HG02943 (cell line): ENCODE data around the gene SPC25.
A peak's percentile ranks its signal among the peaks of the same experiment; 100 is the strongest.
"Not testable (repeated sequence)": the region's sequence is repeated elsewhere in the genome, so short reads cannot be mapped to it uniquely, and the experiment has no call there.

Experiments
- ATAC-seq: cut with Tn5 transposase; IDR thresholded peaks from one replicate; pipeline ENCODE4 v1.9.1; 2021; ENCODE audit warnings: mild to moderate bottlenecking, low read depth, moderate library complexity; ENCODE audit not compliant: unreplicated experiment

The SPC25 gene, protein sequence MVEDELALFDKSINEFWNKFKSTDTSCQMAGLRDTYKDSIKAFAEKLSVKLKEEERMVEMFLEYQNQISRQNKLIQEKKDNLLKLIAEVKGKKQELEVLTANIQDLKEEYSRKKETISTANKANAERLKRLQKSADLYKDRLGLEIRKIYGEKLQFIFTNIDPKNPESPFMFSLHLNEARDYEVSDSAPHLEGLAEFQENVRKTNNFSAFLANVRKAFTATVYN

DNA sequence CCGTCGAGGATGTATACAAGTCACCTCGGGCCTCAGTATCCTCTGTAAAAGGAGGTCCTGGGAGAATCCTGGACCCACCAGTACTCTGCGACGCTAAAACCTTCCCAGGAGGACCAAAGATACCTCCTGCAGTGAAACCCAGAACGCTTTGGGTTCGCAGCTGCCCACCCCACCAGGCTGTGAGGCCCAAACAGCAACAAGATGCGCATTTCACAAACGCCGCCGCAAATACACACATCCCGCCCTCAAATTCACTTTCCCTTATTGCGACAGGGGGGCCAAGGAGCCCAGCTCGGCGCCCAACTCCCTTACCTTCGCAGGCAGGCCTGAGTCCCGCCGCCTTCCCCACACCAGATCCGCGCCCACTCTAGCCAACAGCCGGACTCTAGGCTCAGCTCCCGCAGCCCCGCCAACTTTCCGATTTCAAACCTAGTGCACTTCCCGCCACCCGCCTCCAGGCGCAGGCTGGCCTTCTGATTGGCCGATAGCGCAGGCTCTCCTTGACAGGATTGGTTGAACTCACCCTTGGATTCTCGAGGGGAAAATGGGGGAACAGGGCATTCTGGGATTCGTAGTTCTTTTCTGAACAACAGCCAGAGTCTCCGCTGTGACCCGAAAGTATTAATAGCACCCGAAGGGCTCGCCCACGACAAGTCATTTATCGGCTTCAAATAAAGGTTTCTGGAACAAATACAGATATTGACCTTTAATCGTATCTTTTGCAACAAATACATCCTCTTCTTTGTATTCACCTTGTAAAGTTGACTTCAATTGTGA is at the start of gene SPC25:
Gene SPC25, minus strand, starts transcription at position 425 of the 777 bp plus-strand sequence. CDS start 911 bp downstream, outside the sequence.
- ATAC-seq, result peak; percentile 100

DNA sequence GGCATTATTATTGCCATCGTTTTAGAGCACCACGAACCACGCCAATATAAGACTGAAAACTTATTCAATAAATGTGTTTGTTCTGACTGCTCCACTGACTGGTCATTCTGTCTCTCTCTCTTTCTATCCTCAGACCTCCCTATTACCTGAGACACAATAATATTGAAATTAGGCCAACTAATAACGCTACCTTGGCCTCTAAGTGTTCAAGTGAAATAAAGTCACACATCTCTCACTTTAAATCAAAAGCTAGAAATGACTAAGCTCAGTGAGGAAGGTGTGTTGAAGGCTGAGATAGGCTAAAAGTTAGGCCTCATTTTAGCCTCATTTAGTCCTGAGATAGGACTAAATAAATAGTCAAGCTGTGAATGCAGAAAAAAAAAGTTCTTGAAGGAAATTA is 49.7 kb upstream of the SPC25 start:
- no peak for ATAC-seq

DNA sequence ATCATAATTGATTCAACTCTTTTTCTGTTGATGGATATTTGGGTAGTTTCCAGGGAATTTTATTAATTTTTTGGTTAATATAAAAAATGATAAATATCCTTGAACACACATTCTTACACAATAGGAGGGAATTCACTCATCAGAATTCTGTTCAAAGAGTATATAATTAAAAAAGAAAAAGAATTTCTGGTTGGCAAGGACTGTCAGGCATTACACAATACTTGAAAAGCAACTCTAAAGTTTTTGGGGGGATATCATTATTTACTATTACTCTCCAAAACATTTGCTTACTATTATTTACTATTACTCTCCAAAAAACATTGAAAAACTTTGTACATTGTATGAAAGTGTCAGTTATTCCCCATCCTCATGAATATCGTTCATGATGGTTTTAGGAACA is 48.8 kb upstream of the SPC25 start:
- ATAC-seq, result no peak

DNA sequence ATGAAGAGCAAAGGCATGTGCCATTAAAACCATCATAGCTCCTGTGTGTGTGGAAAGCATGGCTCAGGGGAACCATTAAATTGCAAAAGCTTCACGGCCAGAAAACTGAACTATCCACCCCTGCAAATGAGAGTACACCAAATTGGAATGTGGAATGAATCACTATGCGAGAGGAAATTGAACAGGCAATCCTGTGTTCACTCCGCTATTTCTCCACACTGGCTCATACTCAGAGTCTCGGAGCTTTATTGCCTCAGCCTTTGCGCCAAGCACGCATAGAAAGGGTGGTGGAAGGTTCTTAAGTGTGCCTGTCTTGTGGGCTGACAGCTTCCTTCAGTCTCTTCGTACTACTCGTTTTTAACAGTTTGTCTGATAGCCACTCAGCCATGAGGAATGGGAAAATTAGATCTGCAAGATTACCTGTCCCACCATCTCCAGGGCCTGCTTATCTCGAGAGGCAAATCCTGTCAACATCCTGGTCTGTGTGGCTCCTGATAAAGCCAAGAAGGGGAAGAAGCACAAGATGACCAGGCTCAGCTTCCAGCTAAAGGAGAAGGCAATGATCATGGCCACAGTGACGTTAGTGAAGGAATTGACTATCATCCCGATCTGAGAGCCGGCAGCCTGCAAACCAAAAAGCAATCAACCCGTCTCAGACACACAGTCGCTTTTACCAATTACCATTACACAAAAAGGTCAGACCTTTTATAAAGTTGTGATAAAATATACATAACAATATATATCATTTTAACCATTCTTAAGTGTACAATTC is 45.8 kb upstream of the SPC25 start:
- ATAC-seq, result no peak

DNA sequence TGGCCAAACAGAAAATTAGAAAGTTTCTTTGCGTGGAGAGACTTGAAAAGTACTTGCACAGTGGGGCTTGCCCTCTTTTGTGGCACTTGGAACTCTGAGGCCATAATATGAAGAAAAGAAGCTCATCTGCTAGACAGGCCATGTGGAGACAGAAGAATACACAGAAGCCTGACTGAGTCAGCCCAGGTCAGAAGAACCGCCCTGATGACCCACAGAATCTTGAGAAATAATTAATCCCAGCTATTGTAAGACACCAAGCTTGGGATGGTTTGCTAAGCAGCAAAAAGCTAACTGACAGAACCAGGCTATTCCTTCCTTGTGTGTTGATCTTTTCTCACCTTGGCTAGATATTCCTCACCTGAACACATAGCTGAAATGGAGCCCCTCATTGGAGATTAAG is 44.6 kb upstream of the SPC25 start:
- ATAC-seq, result no peak

DNA sequence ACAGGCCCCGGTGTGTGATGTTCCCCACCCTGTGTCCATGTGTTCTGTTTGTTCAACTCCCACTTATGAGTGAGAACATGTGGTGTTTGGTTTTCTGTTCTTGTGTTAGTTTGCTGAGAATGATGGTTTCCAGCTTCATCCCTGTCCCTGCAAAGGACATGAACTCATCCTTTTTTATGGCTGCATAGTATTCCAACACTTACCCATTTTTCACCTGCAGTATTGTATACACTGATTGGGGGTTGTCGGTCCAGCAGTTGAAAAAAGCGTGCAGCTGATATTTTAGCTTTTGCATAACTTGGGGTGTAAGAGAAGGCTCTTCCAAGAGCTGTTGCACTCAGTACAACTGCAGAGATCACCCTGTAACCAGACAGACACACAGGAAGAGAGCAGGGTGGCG is 41.9 kb upstream of the SPC25 start:
- not testable (repeated sequence) for ATAC-seq

DNA sequence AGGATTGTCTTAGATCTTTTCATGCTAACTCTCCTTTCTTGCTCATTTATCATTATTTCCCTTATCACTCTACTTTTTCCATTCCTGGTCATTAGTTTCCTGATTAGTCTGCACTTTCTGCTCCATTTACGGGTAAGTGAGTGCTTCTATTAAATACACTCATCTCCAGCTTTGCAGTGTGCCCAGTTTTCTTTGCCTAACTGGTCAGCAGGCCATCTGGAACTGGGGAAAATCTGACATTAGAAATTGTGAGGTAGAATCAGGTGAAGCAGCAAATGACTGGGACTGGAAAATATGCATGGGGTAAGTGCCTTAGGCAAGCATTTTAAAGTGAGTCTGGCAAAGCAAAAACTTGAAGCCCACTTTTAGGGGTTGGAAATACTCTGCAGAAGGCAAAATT is 40.0 kb upstream of the SPC25 start:
- no peak for ATAC-seq

DNA sequence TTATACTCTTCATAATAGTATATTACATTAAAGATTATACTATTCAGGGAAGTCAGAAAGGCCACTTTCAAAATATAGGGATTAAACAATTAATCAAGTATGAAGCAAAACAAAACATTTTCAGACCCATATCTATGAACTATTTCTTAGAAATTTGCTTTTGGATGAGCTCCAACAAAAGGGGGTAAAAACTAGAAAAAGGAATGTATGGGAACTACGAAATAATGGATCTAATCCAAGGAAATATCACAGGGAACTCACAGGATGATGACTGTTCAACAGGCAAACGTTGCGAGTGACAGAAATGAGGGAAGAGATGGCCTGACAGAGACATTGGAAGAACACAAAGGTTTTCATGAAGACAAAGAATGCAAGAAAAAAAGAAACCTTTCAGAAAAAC is 38.8 kb upstream of the SPC25 start:
- no peak for ATAC-seq

DNA sequence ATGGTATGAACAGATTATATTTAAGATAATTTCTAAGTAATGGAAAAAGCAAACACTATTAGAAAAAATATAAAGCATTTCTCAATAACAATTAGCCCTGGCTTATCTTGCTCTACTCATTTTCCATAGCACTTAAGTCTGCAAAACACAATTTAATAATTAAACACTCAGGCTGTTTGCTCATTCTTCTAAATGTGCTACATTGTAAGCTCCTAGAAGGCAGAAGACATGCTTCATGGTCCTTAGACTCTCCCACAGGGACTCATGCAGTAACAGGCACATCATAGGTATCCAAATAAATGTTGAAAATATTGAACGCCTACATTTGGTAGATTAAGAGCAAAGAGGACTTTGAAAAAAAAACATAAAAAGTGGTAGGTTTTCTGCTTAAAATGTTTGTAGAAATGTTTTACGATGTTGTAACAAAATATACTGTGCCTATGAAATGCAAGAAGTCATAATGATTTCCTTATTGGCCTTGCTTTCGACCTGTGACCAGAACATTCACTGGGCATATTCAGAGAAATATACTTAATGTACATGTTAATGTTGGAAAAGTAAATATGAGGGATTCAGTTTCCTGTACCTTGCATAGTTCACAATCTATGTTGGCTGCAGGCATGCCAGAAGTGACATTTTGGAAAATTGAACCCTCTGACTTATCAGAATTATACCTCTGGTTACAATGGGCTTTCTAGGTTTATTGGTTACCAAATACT is 38.0 kb upstream of the SPC25 start:
- ATAC-seq, result no peak

DNA sequence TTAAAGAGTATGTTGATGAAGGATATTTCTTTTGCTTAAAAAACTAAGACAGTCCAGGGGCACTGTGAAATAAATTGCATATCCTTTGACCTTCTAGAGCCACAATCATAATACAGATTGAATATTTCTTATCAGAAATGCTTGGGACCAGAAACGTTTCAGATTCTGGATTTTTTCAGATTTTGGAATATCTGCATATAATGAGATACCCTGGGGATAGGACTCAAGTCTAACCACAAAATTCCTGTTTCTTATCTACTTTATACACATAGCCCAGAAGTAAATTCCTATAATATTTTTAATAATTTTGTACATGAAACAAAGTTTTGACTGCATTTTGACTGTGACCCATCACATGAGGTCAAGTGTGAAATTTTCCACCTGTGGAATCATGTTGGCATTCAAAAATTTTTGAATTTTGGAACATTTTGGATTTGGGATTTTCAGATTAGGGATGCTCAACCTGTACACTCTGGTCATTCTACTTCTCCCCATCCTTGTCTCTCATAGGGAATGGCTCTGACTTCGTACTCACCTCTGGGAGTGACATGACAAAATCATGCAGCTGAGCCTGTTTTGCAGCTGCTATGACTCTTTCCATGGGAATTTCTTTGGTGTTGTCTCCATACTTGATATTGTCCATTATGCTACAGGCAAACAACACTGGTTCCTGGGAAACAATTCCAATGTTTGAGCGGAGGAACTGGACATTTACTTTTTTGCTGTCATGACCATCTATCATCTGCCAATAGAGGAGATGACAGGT is 36.6 kb upstream of the SPC25 start:
- ATAC-seq, result no peak

DNA sequence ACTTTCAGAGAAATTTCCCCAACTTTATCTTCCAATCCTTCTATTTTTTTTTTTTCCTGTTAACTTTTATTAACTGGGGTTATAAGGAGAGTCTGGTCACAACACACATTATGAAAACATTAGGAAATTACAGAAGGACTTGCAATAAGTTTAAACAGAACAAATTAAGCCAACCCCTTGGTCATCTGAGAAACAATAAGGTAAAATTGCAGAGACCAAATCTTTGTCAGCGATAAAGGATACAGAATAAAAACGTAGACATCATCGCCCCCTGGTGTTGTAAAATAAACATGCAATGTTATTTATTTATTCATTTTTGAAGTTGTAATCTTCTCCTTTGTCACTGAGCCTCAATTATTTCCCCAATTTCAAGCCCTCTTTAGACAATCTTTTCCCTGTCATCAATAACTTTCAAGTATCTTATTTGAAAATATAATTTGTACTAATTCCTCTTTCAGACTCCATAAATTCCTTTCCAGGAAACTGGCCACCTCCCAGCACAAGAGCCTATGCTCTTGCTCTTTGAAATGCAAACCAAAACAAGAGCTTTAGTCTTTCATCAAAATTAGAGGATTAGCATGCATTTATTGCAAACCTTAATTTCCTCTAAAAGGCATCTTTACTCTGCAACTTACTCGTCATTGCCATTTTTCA is 30.4 kb upstream of the SPC25 start:
- ATAC-seq, result no peak

DNA sequence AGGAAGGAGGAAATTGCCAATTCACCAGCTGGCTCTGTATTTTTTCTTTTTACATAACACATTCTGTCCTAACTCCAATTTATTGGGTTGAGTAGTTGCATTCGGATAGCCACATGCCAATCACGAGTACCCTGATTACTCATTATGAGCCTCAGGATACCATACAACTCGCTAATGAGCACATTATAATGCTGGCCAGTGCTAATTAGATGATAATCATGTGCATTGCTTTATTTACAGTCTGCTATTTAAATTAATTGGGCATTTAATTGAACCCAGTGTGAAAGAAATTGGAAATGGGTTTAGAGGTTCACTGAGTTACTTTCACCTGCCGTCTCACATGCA is 26.1 kb upstream of the SPC25 start:
- ATAC-seq, result no peak

DNA sequence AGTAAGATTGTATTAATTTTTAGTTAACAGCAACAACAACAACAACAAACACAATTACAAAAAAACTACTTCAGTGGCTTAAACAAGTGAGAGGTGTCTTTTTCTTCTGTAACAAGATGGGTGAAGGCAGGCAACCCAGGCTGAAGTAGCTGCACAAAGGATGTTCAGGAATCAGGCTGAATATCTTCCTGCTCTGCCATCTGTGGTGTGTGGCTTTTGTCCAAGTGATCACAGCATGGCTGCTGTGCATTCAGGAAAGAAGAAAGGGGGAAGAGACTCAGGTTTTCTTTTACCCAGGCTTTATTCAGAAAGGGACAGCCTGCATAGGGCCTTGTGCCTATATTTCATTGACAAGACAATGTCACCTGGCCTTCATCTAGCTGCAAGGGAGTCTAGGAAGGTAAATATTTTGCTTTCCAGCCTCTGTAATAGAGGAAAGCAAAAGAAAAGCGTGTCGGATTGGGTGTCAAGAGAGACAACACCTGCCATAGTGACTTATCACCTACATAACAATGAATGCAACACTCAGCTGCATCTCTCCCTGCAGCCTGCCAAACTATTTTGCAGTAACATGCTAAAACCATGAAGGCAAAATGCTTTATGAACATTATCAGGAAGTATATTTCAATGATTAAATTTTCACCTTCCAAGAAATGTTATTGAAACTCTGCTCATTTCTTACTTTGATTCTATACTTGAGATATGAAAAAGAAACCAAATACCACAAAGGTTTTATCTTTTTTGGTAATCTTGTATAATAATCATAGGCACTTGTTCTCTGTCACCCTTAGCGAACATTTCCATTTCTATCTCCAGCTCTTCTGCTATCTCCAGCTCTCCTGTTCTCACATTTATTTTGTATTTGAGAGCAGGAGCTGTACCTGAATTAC is 25.5 kb upstream of the SPC25 start:
- ATAC-seq, result no peak

DNA sequence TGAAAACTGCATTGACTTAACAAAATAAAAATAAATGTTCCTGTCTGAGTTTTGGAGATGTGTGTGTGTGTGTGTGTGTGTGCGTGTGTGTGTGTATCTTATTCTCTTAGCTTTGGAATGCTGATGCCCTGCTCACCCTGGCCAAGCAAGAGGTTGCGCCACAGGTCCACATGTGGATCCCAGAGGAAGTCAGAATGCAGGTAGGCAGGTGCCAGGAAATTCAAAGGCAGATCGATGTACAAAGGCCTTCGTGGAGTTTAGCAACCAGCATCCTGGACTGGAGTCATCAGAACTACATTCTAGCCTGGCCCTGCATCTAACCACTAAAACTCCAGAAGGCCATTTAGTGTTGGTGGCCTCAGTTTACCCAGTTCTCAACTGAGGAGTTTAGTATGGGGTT is 23.3 kb upstream of the SPC25 start:
- no peak for ATAC-seq

DNA sequence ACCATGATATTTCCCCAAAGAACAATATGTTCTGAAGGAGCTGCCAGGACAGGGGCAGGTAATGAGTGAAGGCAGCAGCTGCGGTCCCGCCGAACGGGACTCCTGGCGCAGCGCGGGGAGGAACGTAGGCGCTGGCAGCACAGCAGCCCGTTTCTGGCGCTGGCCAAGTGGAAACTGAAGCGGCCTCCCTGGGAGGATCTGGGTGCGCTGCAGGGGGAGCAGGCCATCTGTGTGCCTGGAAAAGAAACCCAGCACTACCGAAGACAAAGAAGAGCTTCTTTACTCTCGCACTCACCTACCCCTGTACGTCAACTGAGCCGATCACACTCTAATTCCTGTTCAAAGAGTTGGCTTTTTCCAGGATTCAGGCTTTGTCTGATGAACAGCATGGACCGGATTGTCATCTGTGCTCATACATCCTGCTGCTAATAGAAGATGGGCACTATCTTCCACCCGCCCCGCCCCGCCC is 22.7 kb upstream of the SPC25 start:
- no peak for ATAC-seq

DNA sequence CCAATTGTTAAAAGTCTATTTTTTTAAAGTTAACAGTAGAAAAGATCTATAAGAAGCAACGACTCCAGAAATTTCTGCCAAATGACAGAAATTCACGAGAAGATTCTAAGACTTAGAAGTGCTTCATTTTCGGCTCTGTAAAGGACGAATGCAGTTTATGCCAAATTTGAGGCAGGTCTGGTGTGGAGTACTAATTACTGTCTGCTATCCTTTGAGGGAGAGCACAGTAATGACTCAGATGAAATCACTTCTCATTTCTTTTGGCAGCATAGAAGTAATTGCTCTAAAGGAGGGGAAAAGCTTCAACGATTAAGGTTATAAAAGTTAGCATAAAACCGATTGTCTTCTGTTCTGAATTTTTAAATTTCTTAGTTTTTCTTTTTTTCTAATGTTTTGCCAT is 22.2 kb upstream of the SPC25 start:
- ATAC-seq, result no peak

DNA sequence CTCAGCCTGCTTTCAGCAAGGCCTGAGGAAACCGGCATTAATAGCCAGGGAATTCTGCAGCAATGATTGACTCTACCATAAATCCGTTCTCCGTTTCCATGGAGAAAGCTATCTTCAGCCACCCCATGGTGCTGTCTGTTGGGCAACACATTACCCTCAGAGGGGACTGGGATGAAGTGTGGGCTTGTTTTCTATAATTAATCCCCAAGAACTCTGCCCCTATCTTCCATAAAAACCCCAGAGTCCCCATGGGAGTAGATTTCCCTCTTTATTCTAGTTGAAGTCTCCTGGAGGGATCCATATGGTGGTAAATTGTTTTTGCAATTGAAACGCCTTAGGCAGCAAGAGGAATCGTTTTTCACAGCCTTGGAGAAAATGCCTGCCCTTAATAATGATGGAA is 20.1 kb upstream of the SPC25 start:
- ATAC-seq, result no peak

DNA sequence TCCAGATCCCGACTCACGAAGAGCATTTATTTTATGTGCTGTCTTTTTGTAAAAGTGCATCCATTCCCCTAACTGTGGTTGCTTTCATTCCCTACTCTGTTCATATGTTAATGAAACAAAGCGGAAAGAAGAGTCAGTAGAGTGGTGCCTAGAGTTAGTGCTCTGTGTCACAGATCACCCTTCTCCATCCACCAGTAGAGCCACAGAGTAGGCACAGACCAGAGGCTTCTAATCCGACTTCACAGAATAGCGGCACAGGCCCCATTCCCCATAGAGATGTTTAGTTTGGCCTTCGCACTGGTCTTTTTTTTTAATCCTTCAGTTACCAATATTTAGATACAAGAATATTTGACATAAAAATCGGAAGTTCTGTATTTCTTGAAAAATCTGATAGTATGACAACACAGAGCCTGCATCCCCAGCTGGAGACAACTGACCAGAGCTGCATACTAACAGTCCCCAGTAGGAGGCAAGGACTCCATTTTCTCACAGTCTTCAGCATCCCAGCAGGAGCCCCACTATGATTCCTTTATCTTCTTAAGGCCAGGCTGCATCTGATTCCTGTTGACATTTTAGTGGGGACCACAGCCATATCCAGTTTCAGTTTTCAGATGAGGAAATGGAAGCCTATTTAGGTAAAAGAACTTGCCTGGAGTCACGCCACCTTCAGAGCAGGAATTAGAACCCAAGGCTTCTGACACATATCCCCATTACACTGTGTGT is 17.9 kb upstream of the SPC25 start:
- ATAC-seq, result no peak
